Peyer's patch (tissue), 4 donors: ENCODE measurements around the gene NIPBL.

Source experiments
- POLR2A ChIP-seq, 2 donors: fragments of 450-650 bp; IDR thresholded peaks; one replicate each; pipeline ENCODE4 v1.5.1; 2017; ENCODE audit warnings: antibody characterized with exemption in 2 of 2, mild to moderate bottlenecking in 2 of 2, moderate library complexity in 2 of 2
- TF ChIP-seq, protein P1 (sequence below), 6 experiments: fragments of 450-650 bp in 4 of 6; fragments of 200-600 bp in 2 of 6; sonication (generic) in 1 of 6; IDR thresholded peaks; one replicate each; pipeline ENCODE4 v1.5.1; 2017 to 2019; ENCODE audit warnings: antibody characterized with exemption in 6 of 6, mild to moderate bottlenecking in 3 of 6, moderate library complexity in 1 of 6

DNA sequence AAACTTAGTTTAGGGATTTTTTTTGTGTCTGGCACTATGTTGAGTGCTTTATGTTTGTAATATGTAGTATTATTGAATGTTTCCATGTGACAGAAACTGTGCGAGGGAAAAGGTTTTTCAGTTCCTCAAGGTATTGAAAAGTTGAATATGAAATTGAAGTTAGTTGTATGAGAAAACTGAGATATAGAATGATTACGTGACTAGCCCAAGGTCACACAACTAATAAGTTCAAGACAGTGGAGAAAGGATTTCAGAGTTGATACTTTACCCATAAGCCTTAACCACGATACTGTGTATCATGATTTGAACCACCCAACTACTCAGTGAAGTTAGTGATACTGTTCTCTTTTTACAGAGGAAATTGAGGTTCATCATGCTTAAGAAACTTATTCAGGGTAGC is 5.7 kb downstream of the NIPBL start:
- TF ChIP-seq, protein P1, sequence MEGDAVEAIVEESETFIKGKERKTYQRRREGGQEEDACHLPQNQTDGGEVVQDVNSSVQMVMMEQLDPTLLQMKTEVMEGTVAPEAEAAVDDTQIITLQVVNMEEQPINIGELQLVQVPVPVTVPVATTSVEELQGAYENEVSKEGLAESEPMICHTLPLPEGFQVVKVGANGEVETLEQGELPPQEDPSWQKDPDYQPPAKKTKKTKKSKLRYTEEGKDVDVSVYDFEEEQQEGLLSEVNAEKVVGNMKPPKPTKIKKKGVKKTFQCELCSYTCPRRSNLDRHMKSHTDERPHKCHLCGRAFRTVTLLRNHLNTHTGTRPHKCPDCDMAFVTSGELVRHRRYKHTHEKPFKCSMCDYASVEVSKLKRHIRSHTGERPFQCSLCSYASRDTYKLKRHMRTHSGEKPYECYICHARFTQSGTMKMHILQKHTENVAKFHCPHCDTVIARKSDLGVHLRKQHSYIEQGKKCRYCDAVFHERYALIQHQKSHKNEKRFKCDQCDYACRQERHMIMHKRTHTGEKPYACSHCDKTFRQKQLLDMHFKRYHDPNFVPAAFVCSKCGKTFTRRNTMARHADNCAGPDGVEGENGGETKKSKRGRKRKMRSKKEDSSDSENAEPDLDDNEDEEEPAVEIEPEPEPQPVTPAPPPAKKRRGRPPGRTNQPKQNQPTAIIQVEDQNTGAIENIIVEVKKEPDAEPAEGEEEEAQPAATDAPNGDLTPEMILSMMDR (IDR thresholded peaks at IDR 0.05), result no peak
- no peak for TF ChIP-seq POLR2A (IDR thresholded peaks at IDR 0.05)
